Mucosa of rectum (tissue), 2 donors: ENCODE results near the gene ZNF208.
"Not testable (repeated sequence)": the region's sequence is repeated elsewhere in the genome, so short reads cannot be mapped to it uniquely, and the experiment has no call there.

Source experiments
- H3K27ac ChIP-seq, 2 donors: one replicate each; pipeline ENCODE4 v1.7.0; 2013; ENCODE audit warnings: inconsistent platforms in 2 of 2, low read depth in 2 of 2, low read length in 2 of 2
- H3K27me3 ChIP-seq, 2 donors: one replicate each; pipeline ENCODE4 v1.7.0; 2013; ENCODE audit warnings: low read length in 2 of 2; ENCODE audit not compliant: control insufficient read depth in 2 of 2, insufficient read depth in 2 of 2
- H3K36me3 ChIP-seq, 2 donors: one replicate each; pipeline ENCODE4 v1.7.0; 2013; ENCODE audit warnings: low read length in 2 of 2; ENCODE audit not compliant: control insufficient read depth in 2 of 2, insufficient read depth in 2 of 2
- H3K4me1 ChIP-seq, 2 donors: one replicate each; pipeline ENCODE4 v1.7.0; 2013; ENCODE audit warnings: low read length in 2 of 2, mild to moderate bottlenecking in 1 of 2; ENCODE audit not compliant: control insufficient read depth in 2 of 2, insufficient read depth in 2 of 2
- H3K4me3 ChIP-seq, 2 donors: one replicate each; pipeline ENCODE4 v1.7.0; 2013; ENCODE audit warnings: low read length in 2 of 2
- H3K9ac ChIP-seq, 2 donors: one replicate each; pipeline ENCODE4 v1.7.0; 2013; ENCODE audit warnings: low read length in 2 of 2, low read depth in 1 of 2, mild to moderate bottlenecking in 1 of 2
- H3K9me3 ChIP-seq, 2 donors: one replicate each; pipeline ENCODE4 v1.7.0; 2013; ENCODE audit warnings: low read length in 2 of 2; ENCODE audit not compliant: control insufficient read depth in 2 of 2
- donor health status: healthy.
- donor health status: Normal muscosa, but diverticular disease.

Gene ZNF208

GRCh38 chr19:21890017-21890416 is 120.7 kb downstream of the ZNF208 start:
- H3K9ac ChIP-seq, H3K27ac ChIP-seq, H3K9me3 ChIP-seq, H3K36me3 ChIP-seq, H3K4me3 ChIP-seq, H3K4me1 ChIP-seq, H3K27me3 ChIP-seq: not testable (repeated sequence)

GRCh38 chr19:21885516-21885915 is 125.2 kb downstream of the ZNF208 start:
- H3K27me3 ChIP-seq, H3K4me1 ChIP-seq, H3K27ac ChIP-seq, H3K36me3 ChIP-seq, H3K9me3 ChIP-seq, H3K9ac ChIP-seq, H3K4me3 ChIP-seq: not testable (repeated sequence)

- not testable (repeated sequence) for H3K4me3 ChIP-seq, H3K27ac ChIP-seq, H3K4me1 ChIP-seq, H3K9ac ChIP-seq, H3K9me3 ChIP-seq, H3K36me3 ChIP-seq, H3K27me3 ChIP-seq
Observed at GRCh38 chr19:21884786-21885185, 126.0 kb downstream of the ZNF208 start.

GRCh38 chr19:21883516-21883915 is 127.2 kb downstream of the ZNF208 start:
- Histone ChIP-seq H3K4me3 (no peak overlapping the region), H3K9ac (no peak overlapping the region)

More at GRCh38 chr19:21883516-21883915, 127.2 kb downstream of the ZNF208 start:
- Histone ChIP-seq H3K9me3 (no peaks in the 10 kb centered on the region), H3K4me1 (no peaks in the 10 kb centered on the region), H3K36me3 (no peaks in the 10 kb centered on the region), H3K27me3 (no peaks in the 10 kb centered on the region), H3K27ac (no peak overlapping the region)
